K562 (cell line): Measurements from ENCODE around the gene PIP4K2A. TPM values are rescaled to one million over a fixed set of nuclear protein-coding genes. Genes with fewer than 3 reads are reported as not detected.

Experiments used
- ARID3A ChIP-seq: IDR thresholded peaks from 2 replicates; pipeline ENCODE4 v1.6.1; 2012; ENCODE audit warnings: low read depth, low read length, improper control_type of control experiment, borderline replicate concordance
- BMI1 ChIP-seq: fragments of 150-350 bp; IDR thresholded peaks from 2 replicates; pipeline ENCODE4 v1.6.1; 2014; ENCODE audit warnings: low read length
- DDX20 ChIP-seq: fragments of 450-650 bp; IDR thresholded peaks from 2 replicates; pipeline ENCODE4 v1.6.1; 2016; ENCODE audit warnings: missing genetic modification characterization, low read depth, mild to moderate bottlenecking, missing compliant biosample characterization, moderate library complexity
- HBP1 ChIP-seq: fragments of 450-650 bp; formaldehyde crosslinking; IDR thresholded peaks from 2 replicates; pipeline ENCODE4 v1.4.0; 2022; ENCODE audit warnings: missing genetic modification characterization
- HDAC2 ChIP-seq: fragments of 450-650 bp; IDR thresholded peaks from 2 replicates; pipeline ENCODE4 v1.6.1; 2016; ENCODE audit warnings: mild to moderate bottlenecking
- IRF9 ChIP-seq: fragments of 450-650 bp; IDR thresholded peaks from 2 replicates; pipeline ENCODE4 v1.6.1; 2016; ENCODE audit warnings: missing biosample characterization, missing genetic modification characterization
- KDM1A ChIP-seq, 2 experiments: fragments of 450-650 bp; IDR thresholded peaks; 2 replicates each; pipeline ENCODE4 v1.6.1; 2016; ENCODE audit warnings: mild to moderate bottlenecking in 2 of 2
- L3MBTL2 ChIP-seq: fragments of 450-650 bp; IDR thresholded peaks from 2 replicates; pipeline ENCODE4 v1.6.1; 2016; ENCODE audit warnings: mild to moderate bottlenecking, moderate library complexity
- MCM3 ChIP-seq: fragments of 450-650 bp; IDR thresholded peaks from 2 replicates; pipeline ENCODE4 v1.6.1; 2016
- NEUROD1 ChIP-seq: fragments of 150-350 bp; IDR thresholded peaks from 2 replicates; pipeline ENCODE4 v1.6.1; 2014; ENCODE audit warnings: borderline replicate concordance, low read length, low read depth; ENCODE audit not compliant: partially characterized antibody
- NRF1 ChIP-seq, 2 experiments: fragments of 450-650 bp; IDR thresholded peaks in 1 of 2; conservative IDR thresholded peaks in 1 of 2; 2 replicates each; pipeline ENCODE4 v1.6.1; 2014; ENCODE audit warnings: mild to moderate bottlenecking in 2 of 2
- RBBP5 ChIP-seq: fragments of 200-600 bp; sonication (generic); IDR thresholded peaks from 2 replicates; pipeline ENCODE4 v1.6.1; 2012; ENCODE audit warnings: borderline replicate concordance, mild to moderate bottlenecking, low read length, control low read depth, inconsistent platforms; ENCODE audit not compliant: insufficient read depth, poor library complexity, severe bottlenecking
- RBM14 ChIP-seq: fragments of 200-400 bp; formaldehyde crosslinking; IDR thresholded peaks from 2 replicates; pipeline ENCODE4 v1.6.1; 2018; ENCODE audit warnings: low read depth, mild to moderate bottlenecking, low read length, moderate library complexity, borderline replicate concordance; ENCODE audit not compliant: insufficient read depth
- RBM39 ChIP-seq: fragments of 200-400 bp; formaldehyde crosslinking; optimal IDR thresholded peaks from 2 replicates; pipeline ENCODE3; 2018; ENCODE audit warnings: low read depth, low read length
- RFX5 ChIP-seq: IDR thresholded peaks from 2 replicates; pipeline ENCODE4 v1.6.1; 2011; ENCODE audit warnings: low read depth, mild to moderate bottlenecking, improper control_type of control experiment, low read length
- RFX7 ChIP-seq: fragments of 250-450 bp; sonication (Bioruptor Pico); IDR thresholded peaks from 2 replicates; pipeline ENCODE4 v1.5.1; 2021; ENCODE audit warnings: mild to moderate bottlenecking
- SRSF1 ChIP-seq: fragments of 200-400 bp; formaldehyde crosslinking; IDR thresholded peaks from 2 replicates; pipeline ENCODE4 v1.6.1; 2017; ENCODE audit warnings: mild to moderate bottlenecking, low read depth, low read length, moderate library complexity
- STAT6 ChIP-seq: sonication (generic); formaldehyde crosslinking; IDR thresholded peaks from 2 replicates; pipeline ENCODE4 v1.8.1; 2023; ENCODE audit warnings: mild to moderate bottlenecking, missing genetic modification reagents
- ZBED1 ChIP-seq: IDR thresholded peaks from 2 replicates; pipeline ENCODE4 v1.6.1; 2014
- ZBTB8A ChIP-seq: fragments of 450-650 bp; IDR thresholded peaks from 2 replicates; pipeline ENCODE4 v1.6.1; 2018; ENCODE audit warnings: mild to moderate bottlenecking, moderate library complexity; ENCODE audit not compliant: partially characterized antibody
- ZNF197 ChIP-seq: fragments of 200-800 bp; sonication (Bioruptor generic); IDR thresholded peaks from 2 replicates; pipeline ENCODE4 v1.6.1; 2016; ENCODE audit warnings: low read depth, missing genetic modification characterization, missing compliant biosample characterization
- polyA plus RNA-seq, 8 experiments: library from polyadenylated mRNA; depleted of rRNA in 4 of 8; stranded (reverse) in 5 of 8; unstranded in 3 of 8; fragments of >200 nt; fragmentation: Nextera tagmentation in 2 of 8; fragmentation: Illumina TruSeq in 1 of 8; extraction: Ambion mirVana in 2 of 8; extraction: Trizol in 1 of 8; gene quantifications; 2 replicates each; pipeline versions ENCODE4 v1.2.1 to v1.2.3, GENCODE V29; 2011 to 2014; ENCODE audit warnings: inconsistent platforms in 1 of 8, missing spikeins in 1 of 8
- total RNA-seq, 7 experiments: library from RNA; depleted of rRNA in 6 of 7; stranded (reverse); fragments of >200 nt in 6 of 7; fragmentation: Illumina TruSeq in 2 of 7; extraction: Trizol in 2 of 7; gene quantifications; 2 replicates each; pipeline versions ENCODE4 v1.2.1 to v1.2.3, GENCODE V29; 2011 to 2021; ENCODE audit warnings: low replicate concordance in 1 of 7

PIP4K2A gene
- total and polyA plus RNA-seq, 9 of the 15 experiments (the other 6 are each of a cell fraction or from before 2014, with no cell fraction given) = 35.6 to 117 (median 71.9) TPM

- TF ChIP-seq ZNF197 (CRISPR knock-in tag) (no peak), KDM1A (IDR thresholded peaks at IDR 0.05) (no peak), NEUROD1 (no peak), RFX7 (no peak), RBM39 (no peak), ZBTB8A (no peak), ARID3A (no peak), DDX20 (tag) (no peak), NRF1 (conservative IDR thresholded peaks at IDR 0.05 in 1 of 2, IDR thresholded peaks at IDR 0.05 in 1 of 2) (peak; percentile 38 to 43; a peak in 3 of 4 replicates), L3MBTL2 (peak; percentile 82), MCM3 (no peak), HDAC2 (no peak), SRSF1 (no peak), RBBP5 (no peak), ZBED1 (no peak), RBM14 (no peak), STAT6 (CRISPR knock-in tag) (0 out of 2 replicates have a peak, but pooled peaks have one; percentile 38), BMI1 (no peak), HBP1 (CRISPR knock-in tag) (no peak), RFX5 (no peak), IRF9 (tag) (no peak)
Measured at GRCh38 chr10:22623633-22624253, 90.6 kb downstream of the PIP4K2A start (continued).
